ENCODE measurements around the gene SPRYD3.

The SPRYD3 gene

DNA sequence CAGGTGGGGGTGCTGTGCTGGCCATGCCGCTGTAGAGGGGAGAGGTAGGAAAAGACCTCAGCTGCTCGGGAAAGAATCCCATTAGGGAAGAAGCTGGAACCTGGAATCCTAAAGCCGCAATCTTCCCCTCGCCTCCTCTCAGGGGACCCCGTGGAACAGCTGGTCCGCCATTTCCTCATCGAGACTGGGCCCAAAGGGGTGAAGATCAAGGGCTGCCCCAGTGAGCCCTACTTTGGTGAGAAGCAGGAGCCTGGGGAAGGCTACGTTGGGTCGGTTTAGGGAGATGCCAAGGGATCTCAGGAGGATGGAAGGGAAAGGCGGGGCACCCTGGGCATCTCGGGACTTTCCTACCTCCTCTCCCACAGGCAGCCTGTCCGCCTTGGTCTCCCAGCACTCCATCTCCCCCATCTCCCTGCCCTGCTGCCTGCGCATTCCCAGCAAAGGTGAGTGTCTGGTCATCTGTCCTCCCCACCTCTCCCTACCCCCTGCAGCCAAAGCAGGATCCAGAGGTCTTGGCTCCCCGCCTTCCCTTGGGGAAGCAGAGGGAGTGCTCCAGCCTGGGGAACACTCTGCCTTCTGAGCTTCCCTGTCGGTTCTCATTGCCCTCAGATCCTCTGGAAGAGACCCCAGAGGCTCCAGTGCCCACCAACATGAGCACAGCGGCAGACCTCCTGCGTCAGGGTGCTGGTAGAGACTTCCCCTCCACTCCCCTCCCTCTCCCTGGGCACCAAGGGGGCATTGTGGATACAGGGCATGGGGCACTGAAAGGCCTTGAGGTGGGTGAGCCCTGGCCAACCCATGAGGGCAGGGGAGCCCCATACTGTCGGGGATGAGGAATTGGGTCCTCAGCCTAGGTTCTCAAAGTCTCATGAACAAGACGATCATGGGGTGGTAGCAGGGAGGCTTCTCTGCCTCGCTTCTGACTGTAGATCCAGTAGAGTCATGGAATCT is 16.9 kb downstream of the SPRYD3 start:
- no peak for DNase-seq

DNA sequence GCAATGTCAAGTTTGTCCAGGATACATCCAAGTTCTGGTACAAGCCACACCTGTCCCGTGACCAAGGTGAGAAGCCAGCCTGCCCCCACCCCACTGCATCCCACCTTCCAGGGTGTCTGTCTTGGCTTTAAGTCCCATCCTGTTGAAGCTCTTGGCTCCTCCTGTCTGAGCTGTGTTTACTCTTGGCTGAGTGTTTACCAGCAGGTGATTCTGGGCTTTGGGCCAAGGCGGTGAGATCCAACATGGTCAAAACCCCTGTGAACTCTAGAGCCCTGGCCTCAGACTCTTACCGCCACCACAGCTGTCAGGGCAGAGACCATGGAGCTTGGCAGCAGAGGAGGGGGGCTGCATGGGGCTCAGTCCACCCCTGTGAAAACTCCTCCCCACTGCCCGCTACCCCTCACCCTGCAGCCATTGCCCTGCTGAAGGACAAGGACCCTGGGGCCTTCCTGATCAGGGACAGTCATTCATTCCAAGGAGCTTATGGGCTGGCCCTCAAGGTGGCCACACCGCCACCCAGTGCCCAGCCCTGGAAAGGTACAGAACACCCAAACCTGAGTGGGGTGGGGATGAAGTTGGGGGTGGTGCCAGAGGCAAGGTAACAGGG is 17.7 kb downstream of the SPRYD3 start:
- no peak for DNase-seq

DNA sequence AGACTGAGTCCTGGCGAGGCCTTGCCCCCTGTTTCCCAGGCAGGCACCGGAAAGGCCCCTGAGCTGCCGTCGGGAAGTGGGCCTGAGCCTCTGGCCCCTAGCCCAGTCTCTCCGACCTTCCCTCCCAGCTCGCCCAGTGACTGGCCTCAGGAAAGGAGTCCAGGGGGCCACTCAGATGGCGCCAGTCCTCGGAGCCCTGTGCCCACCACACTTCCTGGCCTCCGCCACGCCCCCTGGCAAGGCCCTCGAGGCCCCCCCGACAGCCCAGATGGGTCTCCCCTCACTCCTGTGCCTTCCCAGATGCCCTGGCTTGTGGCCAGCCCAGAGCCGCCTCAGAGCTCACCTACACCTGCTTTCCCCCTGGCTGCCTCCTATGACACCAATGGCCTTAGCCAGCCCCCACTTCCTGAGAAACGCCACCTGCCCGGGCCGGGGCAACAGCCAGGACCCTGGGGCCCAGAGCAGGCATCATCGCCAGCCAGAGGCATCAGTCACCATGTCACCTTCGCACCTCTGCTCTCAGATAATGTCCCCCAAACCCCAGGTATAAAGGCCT is 18.4 kb downstream of the SPRYD3 start:
- no peak for DNase-seq

DNA sequence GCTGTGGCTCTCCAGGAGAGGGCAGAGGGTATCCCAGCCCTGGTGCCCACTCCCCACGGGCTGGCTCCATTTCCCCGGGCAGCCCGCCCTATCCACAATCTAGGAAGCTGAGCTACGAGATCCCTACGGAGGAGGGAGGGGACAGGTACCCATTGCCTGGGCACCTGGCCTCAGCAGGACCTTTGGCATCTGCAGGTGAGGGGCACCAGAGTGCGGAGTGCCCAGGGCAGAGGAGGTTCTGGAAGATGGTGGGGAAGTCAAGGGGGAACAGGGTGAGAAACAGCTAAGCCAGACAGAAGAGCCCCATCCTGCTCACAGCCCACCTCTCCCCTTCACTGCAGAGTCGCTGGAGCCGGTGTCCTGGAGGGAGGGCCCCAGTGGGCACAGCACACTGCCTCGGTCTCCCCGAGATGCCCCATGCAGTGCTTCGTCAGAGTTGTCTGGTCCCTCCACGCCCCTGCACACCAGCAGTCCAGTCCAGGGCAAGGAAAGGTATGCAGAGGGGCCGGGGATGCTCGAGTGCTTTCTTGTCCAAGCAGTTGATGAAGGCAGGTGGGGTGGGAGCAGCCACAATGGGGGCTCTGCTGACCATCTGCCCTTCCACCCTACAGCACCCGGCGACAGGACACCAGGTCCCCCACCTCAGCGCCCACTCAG is 19.0 kb downstream of the SPRYD3 start:
- no peak for DNase-seq

DNA sequence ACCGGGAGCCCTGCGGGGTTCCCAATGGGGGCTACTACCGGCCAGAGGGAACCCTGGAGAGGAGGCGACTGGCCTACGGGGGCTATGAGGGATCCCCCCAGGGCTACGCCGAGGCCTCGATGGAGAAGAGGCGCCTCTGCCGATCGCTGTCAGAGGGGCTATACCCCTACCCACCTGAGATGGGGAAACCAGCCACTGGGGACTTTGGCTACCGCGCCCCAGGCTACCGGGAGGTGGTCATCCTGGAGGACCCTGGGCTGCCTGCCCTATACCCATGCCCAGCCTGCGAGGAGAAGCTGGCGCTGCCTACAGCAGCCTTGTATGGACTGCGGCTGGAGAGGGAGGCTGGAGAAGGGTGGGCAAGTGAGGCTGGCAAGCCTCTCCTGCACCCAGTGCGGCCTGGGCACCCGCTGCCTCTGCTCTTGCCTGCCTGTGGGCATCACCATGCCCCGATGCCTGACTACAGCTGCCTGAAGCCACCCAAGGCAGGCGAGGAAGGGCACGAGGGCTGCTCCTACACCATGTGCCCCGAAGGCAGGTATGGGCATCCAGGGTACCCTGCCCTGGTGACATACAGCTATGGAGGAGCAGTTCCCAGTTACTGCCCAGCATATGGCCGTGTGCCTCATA is 19.6 kb downstream of the SPRYD3 start:
- DNase-seq: no peak

DNA sequence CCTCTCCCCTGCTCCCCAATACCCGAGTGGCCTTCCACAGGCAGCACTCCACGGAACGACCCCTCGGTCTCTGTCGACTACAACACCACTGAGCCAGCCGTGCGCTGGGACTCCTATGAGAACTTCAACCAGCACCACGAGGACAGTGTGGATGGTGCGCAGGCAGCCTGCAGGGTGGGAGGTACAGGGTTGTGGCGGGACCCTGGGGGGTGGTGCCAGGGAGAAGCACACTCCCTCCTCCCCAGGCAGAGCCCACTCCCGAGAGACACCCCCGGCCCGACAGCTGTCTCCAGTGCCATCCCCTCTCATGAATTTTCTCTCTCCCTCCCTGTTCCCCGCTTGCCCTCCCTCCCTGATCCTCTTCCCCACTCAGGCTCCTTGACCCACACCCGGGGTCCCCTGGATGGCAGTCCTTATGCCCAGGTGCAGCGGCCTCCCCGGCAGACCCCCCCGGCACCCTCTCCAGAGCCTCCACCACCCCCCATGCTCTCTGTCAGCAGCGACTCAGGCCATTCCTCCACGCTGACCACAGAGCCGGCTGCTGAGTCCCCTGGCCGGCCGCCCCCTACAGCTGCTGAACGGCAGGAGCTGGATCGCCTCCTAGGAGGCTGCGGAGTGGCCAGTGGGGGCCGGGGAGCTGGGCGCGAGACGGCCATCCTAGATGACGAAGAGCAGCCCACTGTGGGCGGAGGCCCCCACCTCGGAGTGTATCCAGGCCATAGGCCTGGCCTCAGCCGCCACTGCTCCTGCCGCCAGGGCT is 20.3 kb downstream of the SPRYD3 start:
- DNase-seq: no peak

DNA sequence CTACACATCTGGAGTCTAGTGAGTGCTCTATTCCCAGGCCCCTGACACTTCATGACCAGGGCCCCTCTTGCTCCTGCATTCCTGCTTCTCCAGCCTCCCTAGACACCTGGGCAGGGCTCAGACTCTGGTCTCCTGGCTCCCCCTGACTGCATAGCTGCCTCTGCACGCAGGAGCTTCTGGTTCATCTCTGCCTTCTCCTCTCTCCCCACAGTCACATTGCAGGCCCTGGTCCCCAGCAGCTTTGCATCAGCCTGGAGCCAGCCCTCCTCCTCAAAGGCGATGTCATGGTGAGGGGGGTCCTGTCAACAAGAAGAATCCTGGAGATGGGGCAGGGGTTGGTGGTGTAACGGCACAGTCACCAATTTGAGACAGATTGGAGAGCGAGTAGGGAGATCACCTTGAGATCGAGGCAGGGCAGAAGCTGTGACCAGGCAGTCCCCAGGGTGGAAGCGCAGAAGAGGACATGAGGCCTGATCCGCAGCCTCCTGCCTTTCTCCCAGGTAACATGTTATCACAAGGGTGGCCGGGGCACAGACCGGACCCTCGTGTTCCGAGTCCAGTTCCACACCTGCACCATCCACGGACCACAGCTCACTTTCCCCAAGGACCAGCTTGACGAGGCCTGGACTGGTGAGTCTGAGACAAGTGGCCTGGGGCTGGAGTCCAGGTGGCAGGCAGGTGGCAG is 21.2 kb downstream of the SPRYD3 start:
- DNase-seq: no peak

DNA sequence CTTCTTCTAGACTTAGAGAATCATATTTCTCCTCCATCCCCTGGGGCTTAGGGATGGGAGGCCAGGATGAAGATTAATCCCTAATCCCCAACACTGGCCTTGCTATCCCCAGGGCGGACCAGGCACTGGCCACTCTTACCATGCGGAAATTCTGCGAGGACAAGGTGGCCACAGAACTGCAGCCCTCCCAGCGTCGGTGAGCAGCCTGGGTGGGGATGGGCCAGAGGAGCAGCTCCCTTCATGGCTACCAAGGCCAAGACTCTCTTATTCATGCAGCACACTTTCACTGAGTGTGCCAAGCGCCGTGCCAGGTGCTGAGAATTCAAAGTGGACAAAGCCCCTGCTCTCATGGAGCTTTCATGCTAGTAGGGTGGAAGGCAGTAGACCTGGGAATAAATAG is 22.3 kb downstream of the SPRYD3 start:
- no peak for DNase-seq

DNA sequence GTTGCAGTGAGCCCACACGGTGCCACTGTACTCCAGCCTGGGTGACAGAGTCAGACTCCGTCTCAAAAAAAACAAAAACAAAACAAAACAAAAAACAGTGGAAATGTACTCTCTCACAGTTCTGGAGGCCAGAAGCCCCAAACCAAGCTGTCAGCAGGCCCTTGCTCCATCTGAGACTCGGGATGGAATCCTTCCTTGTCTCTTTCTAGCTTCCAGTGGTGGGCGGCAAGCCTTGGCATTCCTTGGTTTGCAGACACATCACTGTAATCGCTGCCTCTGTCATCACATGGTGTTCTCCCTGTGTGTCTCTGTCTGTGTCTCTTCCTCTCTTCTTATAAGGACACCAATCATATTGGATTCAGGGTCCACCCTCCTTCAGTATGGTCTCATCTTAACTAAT is 22.9 kb downstream of the SPRYD3 start:
- DNase-seq: no peak

DNA sequence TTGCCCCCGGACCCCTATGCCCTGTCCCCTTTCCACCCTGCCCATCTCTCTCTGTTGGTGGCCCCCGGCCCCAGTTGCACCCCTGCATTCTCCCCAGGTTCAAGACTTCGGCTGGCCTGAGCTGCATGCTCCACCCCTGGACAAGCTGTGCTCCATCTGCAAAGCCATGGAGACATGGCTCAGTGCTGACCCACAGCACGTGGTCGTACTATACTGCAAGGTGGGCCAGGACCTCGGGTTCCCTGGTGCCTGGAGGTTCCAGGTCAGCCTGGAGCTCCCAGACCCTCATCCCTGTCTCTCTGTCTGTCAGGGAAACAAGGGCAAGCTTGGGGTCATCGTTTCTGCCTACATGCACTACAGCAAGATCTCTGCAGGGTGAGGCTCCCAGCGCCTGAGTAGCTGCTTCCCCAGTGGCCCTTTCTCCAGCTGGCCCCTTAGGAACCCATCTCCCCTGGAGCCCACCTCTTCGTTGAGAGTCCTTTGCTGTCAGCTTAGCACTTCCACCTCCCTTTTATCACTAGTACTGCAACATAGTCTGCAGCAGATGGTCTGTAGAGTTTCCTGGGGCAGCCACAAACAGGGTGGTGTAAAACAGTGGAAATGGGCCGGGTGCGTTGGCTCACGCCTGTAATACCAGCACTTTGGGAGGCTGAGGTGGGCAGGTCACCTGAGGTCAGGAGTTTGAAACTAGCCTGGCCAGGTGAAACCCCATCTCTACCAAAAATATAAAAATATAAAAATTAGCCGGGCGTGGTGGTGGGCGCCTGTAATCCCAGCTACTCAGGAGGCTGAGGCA is 23.5 kb downstream of the SPRYD3 start:
- DNase-seq: no peak

DNA sequence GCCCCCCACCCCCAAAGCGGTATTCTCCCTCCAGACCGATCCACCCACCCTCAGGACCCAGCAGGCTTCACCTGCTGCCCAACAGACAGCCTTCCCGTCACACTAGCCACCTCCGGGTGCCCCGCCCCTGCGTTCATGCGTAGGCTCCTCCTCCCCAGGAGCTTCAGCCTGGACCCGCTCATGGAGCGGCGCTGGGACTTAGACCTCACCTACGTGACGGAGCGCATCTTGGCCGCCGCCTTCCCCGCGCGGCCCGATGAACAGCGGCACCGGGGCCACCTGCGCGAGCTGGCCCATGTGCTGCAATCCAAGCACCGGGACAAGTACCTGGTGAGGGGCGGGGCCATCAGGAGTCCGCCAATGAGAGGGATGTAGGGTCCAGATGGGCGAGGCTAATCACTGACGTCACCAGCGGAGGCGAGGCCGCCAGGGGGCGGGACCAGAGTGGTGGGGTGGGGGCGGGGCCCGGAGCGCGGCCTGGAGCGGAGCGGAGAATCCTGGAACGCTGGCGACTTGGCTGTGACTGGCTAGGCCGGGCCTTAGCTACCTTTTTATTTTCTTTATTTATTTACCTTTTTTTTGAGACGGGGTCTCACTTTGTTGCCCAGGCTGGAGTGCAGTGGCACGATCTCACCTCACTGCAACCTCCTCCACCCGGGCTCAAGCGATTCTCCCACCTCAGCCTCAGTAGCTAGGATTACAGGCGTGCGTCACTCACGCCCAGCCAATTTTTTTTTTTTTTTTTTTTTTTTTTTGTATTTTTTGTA is 24.9 kb downstream of the SPRYD3 start:
- DNase-seq: peak; percentile 90

DNA sequence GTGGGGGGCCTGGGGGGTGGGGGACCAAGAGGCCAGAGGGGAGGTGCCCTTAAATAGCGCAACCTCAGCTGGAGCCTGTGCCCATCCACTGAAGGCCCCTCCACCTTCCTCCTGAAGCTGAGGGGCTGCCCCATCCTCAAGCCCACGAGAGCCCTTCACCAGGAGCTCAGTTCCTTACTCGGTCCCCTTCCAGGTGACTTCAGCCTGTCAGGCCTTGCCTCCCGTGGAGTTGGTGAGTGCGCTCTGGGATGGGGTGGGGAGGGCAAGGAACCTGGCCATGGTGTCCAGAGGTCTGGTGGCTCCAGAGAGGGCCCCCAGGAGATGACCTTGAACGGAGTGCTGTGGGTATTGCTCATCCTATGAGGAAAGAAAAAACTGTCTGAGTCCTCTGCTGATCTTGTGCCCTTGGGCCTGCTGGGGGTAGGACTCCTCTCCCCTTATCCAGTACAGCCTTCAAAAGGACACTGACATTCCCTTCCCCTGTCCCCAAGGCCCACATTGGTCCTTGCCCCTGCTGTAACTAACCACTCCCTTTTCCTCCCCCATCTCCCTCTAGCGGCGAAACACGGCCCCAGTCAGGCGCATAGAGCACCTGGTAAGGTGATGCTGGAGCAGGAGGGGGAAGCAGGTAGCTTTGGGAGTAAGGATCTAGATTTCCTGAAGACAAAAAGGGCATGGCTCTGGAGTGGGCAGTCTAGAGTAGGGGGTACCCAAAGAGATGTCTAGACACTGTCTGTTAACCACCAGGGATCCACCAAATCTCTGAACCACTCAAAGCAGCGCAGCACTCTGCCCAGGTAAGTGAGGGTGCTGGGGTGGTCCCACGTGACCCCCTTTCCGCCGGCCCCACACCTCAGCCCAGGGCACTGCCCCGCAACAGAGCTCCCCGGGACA is 25.7 kb downstream of the SPRYD3 start:
- DNase-seq: peak; percentile 51

DNA sequence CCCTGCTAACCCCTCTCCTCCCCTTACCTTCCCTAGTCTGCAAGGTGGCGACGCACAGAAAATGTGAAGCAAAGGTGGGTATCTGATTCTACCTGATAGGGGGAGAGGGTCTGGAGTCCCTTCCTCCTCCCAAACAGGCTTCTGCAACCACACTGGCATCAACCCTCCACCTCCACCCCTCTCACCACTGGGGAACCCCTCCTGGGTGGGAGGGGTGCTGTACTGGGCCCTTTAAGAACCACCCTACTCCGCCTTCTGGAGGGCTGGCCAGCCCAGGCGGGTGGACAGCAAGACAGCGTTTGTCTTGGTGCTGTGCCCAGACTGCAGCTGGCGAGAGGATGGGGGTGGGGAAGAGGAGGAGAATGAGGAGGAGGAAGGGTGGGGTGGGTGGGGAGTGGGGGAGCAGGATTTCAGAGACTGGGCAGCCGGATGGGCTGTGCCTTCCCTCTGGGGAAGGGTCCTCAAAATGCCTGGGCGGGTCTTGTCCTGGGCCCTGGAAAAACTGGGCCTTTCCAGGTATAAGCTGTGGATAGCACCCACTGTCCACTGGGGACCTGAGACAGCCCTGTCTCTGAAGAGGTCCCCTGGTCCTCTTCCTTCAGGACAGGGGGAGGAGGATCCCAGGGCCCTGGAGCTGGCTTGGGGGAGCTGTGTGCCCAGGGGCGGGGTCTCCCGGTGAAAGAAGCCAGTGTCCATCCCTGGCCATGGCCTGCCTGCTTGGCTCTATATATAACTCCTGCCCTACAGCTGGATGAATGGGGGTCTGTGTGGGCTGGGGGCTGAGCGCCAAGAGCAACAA is 26.6 kb downstream of the SPRYD3 start:
- DNase-seq: no peak

DNA sequence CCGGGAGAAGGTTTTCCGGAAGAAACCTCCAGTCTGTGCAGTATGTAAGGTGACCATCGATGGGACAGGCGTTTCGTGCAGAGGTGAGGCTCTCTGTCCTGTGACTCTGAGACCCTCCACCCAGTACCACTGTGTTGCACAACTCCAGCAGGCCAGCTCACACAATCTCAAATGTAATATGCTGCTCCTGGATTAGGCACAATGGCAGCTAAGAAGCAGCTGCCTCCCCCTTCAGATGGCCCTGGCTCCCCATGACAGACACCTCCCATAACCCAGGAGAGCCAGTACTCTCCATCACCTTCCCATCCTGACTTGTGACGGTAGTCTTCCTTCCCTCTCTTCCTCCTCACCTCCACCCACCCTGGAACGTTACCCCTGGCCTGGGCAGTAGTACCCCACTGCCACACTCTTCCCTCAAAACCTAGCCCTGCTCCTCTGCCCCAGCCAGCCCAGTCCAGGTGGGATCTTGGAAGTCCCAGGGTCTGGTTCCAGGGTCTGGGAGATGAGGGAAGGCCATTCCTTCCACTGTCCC is 27.2 kb downstream of the SPRYD3 start:
- no peak for DNase-seq

DNA sequence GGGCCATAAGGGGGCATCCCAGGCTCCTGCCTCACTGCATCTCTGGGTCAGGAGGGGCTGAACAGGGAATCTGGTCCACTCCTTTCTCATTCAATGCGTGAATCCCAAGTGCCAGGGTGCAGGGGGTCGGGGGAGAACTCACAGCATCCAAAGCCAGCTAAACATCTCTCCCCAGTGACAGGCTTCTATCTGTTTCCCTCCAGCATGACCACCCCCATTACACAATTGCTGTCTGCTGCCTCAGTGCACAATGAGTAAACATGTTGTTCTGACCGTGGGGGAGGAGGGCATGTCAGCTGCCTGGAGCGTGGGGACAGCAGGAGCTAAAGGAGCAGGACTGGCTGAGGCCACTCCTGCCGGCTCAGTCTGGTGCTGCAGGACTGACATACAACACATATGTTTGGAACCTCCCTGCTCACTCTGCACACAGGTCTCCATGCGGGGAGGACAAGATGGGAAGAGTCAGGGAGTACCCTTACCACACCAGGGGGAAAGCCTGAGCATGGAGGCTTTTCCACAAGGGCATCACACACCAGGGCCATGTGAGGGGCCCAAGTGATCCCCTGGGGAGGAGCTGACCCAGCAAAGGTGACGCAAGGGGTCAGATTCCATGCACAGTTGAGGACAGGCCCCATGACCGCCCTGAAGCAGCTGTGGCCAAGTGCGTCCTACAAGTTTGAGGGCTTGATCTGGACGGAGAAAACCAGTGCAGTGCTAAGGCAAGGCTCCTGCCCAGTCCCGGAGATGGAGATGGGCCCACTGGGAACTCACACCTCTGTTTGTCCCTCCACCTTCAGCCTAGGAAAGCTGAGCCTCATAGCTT is 27.9 kb downstream of the SPRYD3 start:
- DNase-seq: no peak

DNA sequence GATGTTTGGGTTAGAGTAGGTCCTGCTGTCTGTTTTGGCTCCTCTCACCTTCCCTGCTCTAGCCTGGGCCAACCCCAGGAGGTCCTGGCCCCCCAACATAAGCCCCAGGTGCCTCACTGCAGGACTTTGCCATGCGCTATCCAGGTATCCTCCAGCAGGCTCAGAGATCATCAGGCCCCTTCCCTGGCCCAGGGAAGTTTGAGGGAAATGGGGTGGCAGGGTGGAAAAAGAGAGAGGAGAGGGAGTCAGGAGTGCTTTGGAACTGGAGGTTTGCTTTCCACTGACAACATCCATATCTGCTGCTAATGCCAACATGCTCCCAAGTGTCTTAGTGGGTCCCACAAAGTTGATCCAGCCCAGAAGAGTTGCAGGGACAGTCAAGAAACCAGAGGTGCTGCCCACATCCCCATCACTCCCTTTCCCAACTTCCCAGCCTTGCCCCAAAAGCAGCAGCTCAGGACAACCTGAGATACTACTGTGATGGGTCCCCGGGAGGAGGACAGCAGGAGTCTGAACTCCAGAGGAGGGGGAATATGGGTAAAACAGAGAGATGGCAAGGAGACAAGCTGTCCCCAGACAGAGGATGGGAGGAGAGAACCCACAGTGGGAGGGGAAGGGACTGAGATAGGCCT is 28.6 kb downstream of the SPRYD3 start:
- DNase-seq: no peak

Measured in activated CD4-positive, CD25-positive, alpha-beta regulatory T cell treated with anti-CD3 and anti-CD28 coated beads, Interleukin-2, amount 50 U/mL, for 72 hours (primary cell).